ENCODE results near the gene SLC6A5.

SLC6A5 gene

GRCh38 chr11:20658135-20658534, 58.7 kb downstream of the SLC6A5 start:
- no peak overlapping the region for H3K4me3 ChIP-seq (ENCODE audit: low read depth, low read length)
- DNase-seq (ENCODE audit: low read depth): no peak

GRCh38 chr11:20661445-20661844, 62.0 kb downstream of the SLC6A5 start:
- no peak overlapping the region for H3K4me3 ChIP-seq (ENCODE audit: low read depth, low read length)
- no peak for DNase-seq (ENCODE audit: low read depth)

GRCh38 chr11:20661850-20662249, 62.4 kb downstream of the SLC6A5 start:
- H3K4me3 ChIP-seq (ENCODE audit: low read depth, low read length): no peak overlapping the region
- no peak for DNase-seq (ENCODE audit: low read depth)

- no peak for DNase-seq (ENCODE audit: low read depth)
- no peak overlapping the region for H3K4me3 ChIP-seq (ENCODE audit: low read depth, low read length)
Measured at GRCh38 chr11:20668131-20668809, 68.9 kb downstream of the SLC6A5 start.

- no peak within 1 kb of the TSS for H3K4me3 ChIP-seq (ENCODE audit: low read depth, low read length)
- no peak for DNase-seq (ENCODE audit: low read depth)
Measured at GRCh38 chr11:20668844-20669819, 69.7 kb downstream of the SLC6A5 start, which contains the start of gene NELL1. TSS of gene NELL1 (plus strand) at chr11:20669586.

GRCh38 chr11:20669820-20670684, 70.6 kb downstream of the SLC6A5 start:
- no peak for DNase-seq (ENCODE audit: low read depth)
- no peak overlapping the region for H3K4me3 ChIP-seq (ENCODE audit: low read depth, low read length)

- no peak overlapping the region for H3K4me3 ChIP-seq (ENCODE audit: low read depth, low read length)
- DNase-seq (ENCODE audit: low read depth): no peak
Measured at GRCh38 chr11:20670932-20671403, 71.6 kb downstream of the SLC6A5 start.

GRCh38 chr11:20671856-20672546, 72.6 kb downstream of the SLC6A5 start:
- H3K4me3 ChIP-seq (ENCODE audit: low read depth, low read length): no peak overlapping the region
- no peak for DNase-seq (ENCODE audit: low read depth)

- no peak overlapping the region for H3K4me3 ChIP-seq (ENCODE audit: low read depth, low read length)
- no peak for DNase-seq (ENCODE audit: low read depth)
Measured at GRCh38 chr11:20672575-20672974, 73.2 kb downstream of the SLC6A5 start.

GRCh38 chr11:20676658-20677057, 77.2 kb downstream of the SLC6A5 start:
- DNase-seq (ENCODE audit: low read depth): no peak
- no peak overlapping the region for H3K4me3 ChIP-seq (ENCODE audit: low read depth, low read length)

GRCh38 chr11:20688761-20689160, 89.4 kb downstream of the SLC6A5 start:
- no peak for DNase-seq (ENCODE audit: low read depth)
- H3K4me3 ChIP-seq (ENCODE audit: low read depth, low read length): no peak overlapping the region

GRCh38 chr11:20707876-20708275, 108.5 kb downstream of the SLC6A5 start:
- H3K4me3 ChIP-seq (ENCODE audit: low read depth, low read length): no peak overlapping the region
- DNase-seq (ENCODE audit: low read depth): no peak

Measured in skeletal muscle cell (primary cell).